ENCODE measurements around the gene E4F1.
A peak's percentile ranks its signal among the peaks of the same experiment; 100 is the strongest.

E4F1 gene

GRCh38 chr16:2207872-2208271 is 15.5 kb upstream of the E4F1 start:
- no peak for DNase-seq

DNA sequence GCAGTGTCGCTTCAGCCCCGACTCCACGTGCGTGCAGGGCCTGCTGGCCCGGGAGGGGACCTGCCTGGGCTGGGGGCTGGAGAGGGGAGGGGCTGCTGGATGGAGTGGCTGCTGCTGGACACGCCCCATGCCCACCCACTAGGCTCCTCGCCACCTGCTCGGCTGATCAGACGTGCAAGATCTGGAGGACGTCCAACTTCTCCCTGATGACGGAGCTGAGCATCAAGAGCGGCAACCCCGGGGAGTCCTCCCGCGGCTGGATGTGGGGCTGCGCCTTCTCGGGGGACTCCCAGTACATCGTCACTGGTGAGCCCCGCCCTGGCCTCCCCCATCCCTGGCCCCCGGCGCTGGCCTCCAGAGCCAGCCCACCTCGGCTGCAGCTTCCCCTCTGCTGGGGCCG is 15.1 kb upstream of the E4F1 start:
- peak; percentile 52 to 71 for DNase-seq

GRCh38 chr16:2208772-2209171 is 14.6 kb upstream of the E4F1 start:
- no peak for DNase-seq

DNA sequence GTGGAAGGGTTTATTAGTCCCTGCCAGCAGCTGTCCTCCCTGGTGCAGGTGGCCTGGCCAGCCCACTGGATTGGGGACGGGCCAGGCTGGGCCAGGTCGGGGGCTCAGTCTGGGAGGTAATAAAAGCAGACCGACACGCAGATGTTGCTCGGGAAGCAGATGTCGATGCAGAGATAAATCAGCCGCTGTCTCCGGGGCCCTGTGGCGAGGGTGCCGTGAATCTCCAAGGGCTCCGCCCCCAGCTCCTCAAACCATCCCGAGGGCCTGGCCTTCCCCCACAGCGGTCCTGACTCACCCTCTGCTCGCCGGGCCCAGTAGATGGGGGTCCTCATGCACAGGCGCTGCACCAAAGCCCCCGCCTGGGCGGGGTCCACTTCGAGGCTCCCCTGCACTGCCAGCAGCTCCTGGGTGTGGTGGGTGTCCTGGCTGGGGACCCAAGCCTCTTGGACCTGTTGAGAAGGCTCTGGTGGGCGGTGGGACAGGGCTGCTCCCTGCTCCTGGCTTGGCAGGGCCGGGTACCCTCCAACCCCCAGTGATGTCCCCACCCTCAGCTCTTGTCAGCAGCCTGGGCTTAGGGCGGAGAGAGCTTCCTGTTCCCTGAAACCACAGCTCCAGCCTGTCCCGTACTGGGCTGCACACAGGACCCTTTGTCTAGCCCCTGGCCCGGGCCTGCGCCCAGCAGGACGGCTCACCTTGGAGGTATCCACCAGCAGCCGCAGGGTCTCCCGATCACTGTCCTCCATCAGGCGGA is 14.0 kb upstream of the E4F1 start:
- peak; percentile 58 to 84 for DNase-seq

GRCh38 chr16:2210009-2210332 is 13.4 kb upstream of the E4F1 start:
- no peak for DNase-seq

GRCh38 chr16:2210386-2211365 is 12.7 kb upstream of the E4F1 start, which contains the start of gene BRICD5:
TSS of gene BRICD5 (minus strand) at chr16:2210863. CDS start at chr16:2210833, 30 bp downstream.
- no peak for DNase-seq

- no peak for DNase-seq
Measured at GRCh38 chr16:2211923-2212347, 11.5 kb upstream of the E4F1 start.

GRCh38 chr16:2212362-2213324 is 10.7 kb upstream of the E4F1 start:
- DNase-seq = no peak

GRCh38 chr16:2213817-2214718 is 9.3 kb upstream of the E4F1 start:
- DNase-seq = no peak

GRCh38 chr16:2214719-2214968 is 8.7 kb upstream of the E4F1 start, which contains the start of gene PGP:
TSS of gene PGP (minus strand) at chr16:2214840. CDS start at chr16:2214777, 63 bp downstream.
- DNase-seq = no peak

- no peak for DNase-seq
Measured at GRCh38 chr16:2216330-2216729, 7.1 kb upstream of the E4F1 start.

- DNase-seq = peak; percentile 34 to 43
Measured at GRCh38 chr16:2223942-2224486, 623 bp downstream of the E4F1 start.

GRCh38 chr16:2226245-2226793 is 2.9 kb downstream of the E4F1 start:
- no peak for DNase-seq

DNA sequence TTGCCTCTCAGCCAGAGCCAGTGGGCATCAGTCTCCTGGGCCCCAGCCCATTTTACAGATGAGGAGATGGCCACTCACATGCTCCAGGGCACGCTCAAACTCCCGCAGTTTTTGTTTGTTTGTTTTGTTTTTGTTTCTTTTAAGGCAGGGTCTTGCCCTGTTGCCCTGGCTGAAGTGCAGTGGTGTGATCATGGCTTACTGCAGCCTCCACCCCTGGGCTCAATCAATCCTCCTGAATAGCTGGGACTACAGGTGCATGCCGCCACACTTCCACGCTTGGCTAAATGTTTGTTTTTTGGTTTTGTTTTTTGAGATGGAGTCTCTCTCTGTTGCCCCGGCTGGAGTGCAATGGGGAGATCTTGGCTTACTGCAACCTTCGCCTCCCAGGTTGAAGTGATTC is 3.5 kb downstream of the E4F1 start:
- DNase-seq = no peak

GRCh38 chr16:2228161-2228824 is 4.9 kb downstream of the E4F1 start:
- no peak for DNase-seq

- no peak for DNase-seq
Measured at GRCh38 chr16:2229091-2229490, 5.7 kb downstream of the E4F1 start.

DNA sequence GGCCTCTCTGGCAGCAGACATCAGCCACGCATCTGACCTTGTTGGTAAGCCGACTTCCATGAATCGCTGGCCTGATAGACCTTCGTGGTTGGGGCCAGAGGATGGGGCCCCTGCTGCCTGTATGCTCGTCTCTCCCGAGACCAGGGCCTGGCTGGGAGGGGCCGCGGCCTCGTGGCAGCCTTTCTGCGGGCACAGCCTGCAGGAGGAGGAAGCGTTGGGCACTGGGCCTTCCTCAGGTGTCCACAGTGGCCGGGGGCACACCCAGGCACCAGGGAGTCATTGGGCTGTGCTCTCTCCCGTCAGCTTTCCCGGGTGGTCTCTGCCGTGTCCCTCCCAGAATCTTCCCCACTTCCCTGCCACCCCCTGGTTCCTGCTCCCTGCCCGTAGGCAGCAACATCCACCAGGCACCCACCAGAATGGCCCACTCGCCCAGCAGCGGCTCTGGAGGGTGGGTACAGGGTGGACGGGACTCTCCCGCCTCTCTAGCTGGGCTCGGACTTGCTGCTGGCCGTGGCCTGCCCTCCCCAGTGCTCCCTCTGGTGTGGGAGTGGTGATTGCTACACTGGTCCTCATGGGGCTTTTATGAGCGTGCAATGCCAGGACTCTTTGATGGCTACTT is 6.3 kb downstream of the E4F1 start:
- no peak for DNase-seq

DNA sequence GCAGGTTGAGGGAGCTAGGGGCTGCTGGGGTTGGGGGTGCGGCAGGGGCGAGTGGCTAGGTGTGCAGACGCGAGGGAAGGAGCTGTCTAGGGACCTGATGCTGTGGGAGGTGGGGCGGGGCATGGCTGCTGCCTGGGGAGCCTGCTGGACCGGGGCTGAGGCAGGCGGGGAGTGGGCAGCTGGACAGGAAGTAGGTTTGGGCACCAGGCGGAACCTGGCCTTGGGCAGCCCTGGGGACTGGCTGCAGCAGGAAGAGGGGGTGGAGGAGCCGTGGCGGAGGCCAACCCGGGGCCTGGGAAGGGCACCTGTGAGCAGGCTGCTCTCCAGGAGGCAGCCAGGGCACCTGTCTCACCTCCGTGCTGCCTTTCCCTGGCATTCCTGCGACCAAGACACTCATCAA is 7.0 kb downstream of the E4F1 start:
- DNase-seq = no peak

- no peak for DNase-seq
Measured at GRCh38 chr16:2231016-2231931, 7.9 kb downstream of the E4F1 start.

All from SHP77 (cell line).